Hematopoietic multipotent progenitor cell treated with erythropoietin and hydrocortisone succinate and interleukin-3 and kit ligand, for 4 days (in vitro differentiated cells): ENCODE data around the gene ITGAD.
"Not testable (repeated sequence)": the region's sequence is repeated elsewhere in the genome, so short reads cannot be mapped to it uniquely, and the experiment has no call there.

Experiments used
- DNase-seq: peaks from one replicate; pipeline ENCODE4 v3.0.0-alpha.2; 2015

ITGAD gene

GRCh38 chr16:31404353-31405064 lies 11.4 kb downstream of the ITGAD start:
- DNase-seq = no peak

- DNase-seq = no peak
Observed at GRCh38 chr16:31407406-31407805, 14.3 kb downstream of the ITGAD start.

- DNase-seq = no peak
Observed at GRCh38 chr16:31409433-31409832, 16.3 kb downstream of the ITGAD start.

GRCh38 chr16:31410082-31410481 lies 16.9 kb downstream of the ITGAD start:
- no peak for DNase-seq

GRCh38 chr16:31411024-31411844 lies 18.1 kb downstream of the ITGAD start:
- no peak for DNase-seq

GRCh38 chr16:31412750-31413149 lies 19.6 kb downstream of the ITGAD start:
- DNase-seq = no peak

DNA sequence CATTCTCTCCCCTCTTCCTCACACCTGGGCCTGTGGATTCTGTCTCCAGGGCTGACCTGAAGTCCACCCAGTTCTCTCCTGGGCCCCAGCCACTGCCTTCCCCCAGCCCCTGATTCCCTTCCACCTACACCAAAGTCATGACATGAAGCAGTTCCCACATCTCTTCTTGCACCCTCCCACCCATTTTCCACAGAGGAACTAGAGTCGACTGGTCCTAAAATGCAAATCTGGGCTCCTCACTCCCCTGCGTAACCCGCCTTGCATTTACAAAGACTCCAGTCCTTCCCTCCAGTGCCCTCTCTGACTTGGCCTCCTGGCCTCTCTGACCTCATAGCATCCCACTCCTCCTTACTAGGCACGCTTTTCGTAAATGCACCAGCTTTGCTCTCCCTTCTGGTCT lies 20.2 kb downstream of the ITGAD start:
- DNase-seq = no peak

DNA sequence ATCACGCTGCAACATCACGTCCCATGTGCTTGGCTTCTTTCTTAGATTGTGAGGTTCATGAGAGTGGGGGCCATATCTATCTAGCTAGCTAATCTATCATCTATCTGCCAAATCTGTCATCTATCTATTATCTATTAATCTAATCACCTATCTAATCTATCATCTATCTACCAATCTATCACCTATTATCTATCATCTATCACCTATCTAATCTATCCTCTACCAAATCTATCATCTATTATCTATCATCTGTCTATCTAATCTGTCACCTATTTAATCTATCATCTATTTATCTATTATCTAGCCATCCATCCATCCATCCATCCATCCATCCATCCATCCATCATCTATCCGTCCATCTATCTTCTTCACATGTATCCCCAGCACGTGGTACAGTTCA lies 20.8 kb downstream of the ITGAD start:
- no peak for DNase-seq

DNA sequence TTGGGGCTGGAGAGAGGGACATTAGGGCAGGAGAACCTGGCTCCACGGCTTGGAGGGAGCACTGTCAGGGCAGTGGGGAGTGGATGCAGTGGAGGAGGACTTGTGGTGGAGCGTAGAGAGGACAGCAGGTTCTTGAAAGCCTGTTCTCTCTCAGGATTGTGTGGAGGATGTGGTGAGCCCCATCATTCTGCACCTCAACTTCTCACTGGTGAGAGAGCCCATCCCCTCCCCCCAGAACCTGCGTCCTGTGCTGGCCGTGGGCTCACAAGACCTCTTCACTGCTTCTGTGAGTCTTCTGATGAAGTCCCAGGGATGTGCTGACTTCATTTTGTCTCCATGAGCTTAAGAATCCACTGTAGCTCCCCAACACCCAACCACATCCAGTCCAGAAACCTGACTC lies 21.6 kb downstream of the ITGAD start:
- DNase-seq = no peak

DNA sequence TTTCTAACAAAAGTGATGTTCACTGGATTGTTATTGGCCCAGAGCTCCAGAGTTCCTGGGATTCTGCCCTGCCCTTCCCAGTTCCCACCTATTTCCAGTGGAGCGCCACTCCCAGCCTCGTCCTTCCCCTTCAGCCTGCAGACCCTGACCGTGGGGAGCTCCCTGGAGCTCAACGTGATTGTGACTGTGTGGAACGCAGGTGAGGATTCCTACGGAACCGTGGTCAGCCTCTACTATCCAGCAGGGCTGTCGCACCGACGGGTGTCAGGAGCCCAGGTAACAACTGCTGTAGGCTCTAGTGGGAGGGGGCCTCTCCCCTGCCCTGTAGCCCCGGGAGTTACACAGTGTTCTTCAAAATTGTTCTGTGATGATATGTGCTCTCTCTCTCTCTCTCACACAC lies 23.2 kb downstream of the ITGAD start:
- no peak for DNase-seq

- DNase-seq = not testable (repeated sequence)
Observed at GRCh38 chr16:31417036-31417435, 23.9 kb downstream of the ITGAD start.

GRCh38 chr16:31417916-31418315 lies 24.8 kb downstream of the ITGAD start:
- DNase-seq = no peak

- no peak for DNase-seq
Observed at GRCh38 chr16:31420037-31420436, 26.9 kb downstream of the ITGAD start.

- no peak for DNase-seq
Observed at GRCh38 chr16:31421587-31421986, 28.5 kb downstream of the ITGAD start.

GRCh38 chr16:31423241-31423640 lies 30.1 kb downstream of the ITGAD start:
- no peak for DNase-seq

DNA sequence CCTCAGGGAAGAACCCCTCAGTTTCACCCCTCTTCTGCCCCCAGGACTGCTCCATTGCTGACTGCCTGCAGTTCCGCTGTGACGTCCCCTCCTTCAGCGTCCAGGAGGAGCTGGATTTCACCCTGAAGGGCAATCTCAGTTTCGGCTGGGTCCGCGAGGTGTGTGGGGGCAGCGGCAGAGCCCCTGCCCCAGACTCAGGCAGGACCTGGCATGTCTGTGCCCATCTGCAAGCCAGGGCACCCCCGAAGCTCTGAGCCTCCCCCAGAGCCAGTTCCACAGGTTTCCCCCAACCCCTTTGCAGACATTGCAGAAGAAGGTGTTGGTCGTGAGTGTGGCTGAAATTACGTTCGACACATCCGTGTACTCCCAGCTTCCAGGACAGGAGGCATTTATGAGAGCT lies 30.7 kb downstream of the ITGAD start:
- DNase-seq = no peak

GRCh38 chr16:31427441-31428278 lies 34.5 kb downstream of the ITGAD start:
- DNase-seq = peak; percentile 53

DNA sequence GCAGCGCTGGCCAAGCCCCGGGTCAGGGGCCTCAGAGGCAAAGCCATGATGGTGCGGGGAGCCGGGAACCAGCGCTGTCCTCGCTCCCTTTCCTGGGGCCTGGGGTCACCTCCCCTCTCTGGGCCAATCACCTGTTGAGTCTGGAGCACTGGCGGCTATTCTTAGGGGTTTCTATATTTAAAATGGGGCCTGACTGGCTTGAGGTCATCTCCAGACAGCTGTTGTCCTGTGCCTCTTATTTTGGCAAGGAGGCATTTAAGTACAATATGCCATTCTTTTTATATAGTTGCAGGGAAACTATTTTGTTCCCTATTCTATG lies 35.1 kb downstream of the ITGAD start, which contains the start of gene COX6A2:
TSS of gene COX6A2 (minus strand) at position 82 of the 319 bp plus-strand sequence. CDS start at position 47, 35 bp downstream.
- DNase-seq = no peak

GRCh38 chr16:31428638-31429247 lies 35.6 kb downstream of the ITGAD start:
- DNase-seq = no peak

GRCh38 chr16:31429314-31429713 lies 36.2 kb downstream of the ITGAD start:
- DNase-seq = no peak

GRCh38 chr16:31429796-31430195 lies 36.7 kb downstream of the ITGAD start:
- no peak for DNase-seq

- no peak for DNase-seq
Observed at GRCh38 chr16:31430380-31431052, 37.4 kb downstream of the ITGAD start.
